ENCODE measurements around the gene STOML2. TPM values are rescaled to one million over a fixed set of nuclear protein-coding genes. Genes with fewer than 3 reads are reported as not detected.
"Not testable (repeated sequence)": the region's sequence is repeated elsewhere in the genome, so short reads cannot be mapped to it uniquely, and the experiment has no call there.

Gene STOML2
- total RNA-seq: 98.2 TPM

- Histone ChIP-seq H3K4me1 (peaks cover 21% of the 10 kb centered on the region), H3K36me3 (peaks cover 0 to 51% of the 10 kb centered on the region in 2 donors), H3K9me3 (no peaks in the 10 kb centered on the region), H3K4me3 (peak within 1 kb of the TSS; percentile 72 to 90), H3K27me3 (no peaks in the 10 kb centered on the region), H3K27ac (peak within 1 kb of the TSS; percentile 77)
- intact Hi-C loops (cut with DNase I): no loop called here
- DNase-seq (ENCODE audit: extremely low spot score in 2 of 2): peak in 1 of 2 donors; percentile 98
- TF ChIP-seq POLR2A (IDR thresholded peaks at IDR 0.05): peak in 1 of 2 donors; percentile 49
- TF ChIP-seq POLR2AphosphoS5 (IDR thresholded peaks at IDR 0.05; ENCODE audit: insufficient read depth in 1 of 2, low read depth in 1 of 2): peak; percentile 87 to 94
- TF ChIP-seq, protein P1, sequence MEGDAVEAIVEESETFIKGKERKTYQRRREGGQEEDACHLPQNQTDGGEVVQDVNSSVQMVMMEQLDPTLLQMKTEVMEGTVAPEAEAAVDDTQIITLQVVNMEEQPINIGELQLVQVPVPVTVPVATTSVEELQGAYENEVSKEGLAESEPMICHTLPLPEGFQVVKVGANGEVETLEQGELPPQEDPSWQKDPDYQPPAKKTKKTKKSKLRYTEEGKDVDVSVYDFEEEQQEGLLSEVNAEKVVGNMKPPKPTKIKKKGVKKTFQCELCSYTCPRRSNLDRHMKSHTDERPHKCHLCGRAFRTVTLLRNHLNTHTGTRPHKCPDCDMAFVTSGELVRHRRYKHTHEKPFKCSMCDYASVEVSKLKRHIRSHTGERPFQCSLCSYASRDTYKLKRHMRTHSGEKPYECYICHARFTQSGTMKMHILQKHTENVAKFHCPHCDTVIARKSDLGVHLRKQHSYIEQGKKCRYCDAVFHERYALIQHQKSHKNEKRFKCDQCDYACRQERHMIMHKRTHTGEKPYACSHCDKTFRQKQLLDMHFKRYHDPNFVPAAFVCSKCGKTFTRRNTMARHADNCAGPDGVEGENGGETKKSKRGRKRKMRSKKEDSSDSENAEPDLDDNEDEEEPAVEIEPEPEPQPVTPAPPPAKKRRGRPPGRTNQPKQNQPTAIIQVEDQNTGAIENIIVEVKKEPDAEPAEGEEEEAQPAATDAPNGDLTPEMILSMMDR (IDR thresholded peaks at IDR 0.05): no peak
Observed at GRCh38 chr9:35102769-35103659, at the start of gene STOML2. STOML2 (minus strand) TSS chr9:35103131; CDS start chr9:35103094, 37 bp downstream.

DNA sequence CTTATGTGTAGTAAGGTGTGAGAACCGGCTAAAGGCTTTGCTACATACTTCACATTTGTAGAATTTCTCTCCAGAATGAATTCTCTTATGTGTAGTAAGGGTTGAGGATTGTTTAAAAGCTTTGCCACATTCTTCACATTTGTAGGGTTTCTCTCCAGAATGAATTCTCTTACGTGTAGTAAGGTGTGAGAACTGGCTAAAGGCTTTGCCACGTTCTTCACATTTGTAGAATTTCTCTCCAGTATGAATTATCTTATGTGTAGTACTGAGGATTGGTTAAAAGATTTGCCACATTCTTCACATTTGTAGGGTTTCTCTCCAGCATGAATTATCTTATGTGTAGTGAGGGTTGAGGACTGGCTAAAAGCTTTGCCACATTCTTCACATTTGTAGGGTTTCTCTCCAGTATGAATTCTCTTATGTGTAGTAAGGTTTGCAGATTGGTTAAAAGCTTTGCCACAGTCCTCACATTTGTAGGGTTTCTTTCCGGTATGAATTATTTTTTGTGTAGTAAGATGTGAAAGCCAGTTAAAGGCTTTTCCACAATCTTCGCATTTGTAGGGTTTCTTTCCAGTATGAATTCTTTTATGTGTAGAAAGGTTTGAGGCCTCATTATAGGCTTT lies 45.1 kb upstream of the STOML2 start:
- H3K9me3 ChIP-seq; intact Hi-C loops (cut with DNase I); H3K27ac ChIP-seq: not testable (repeated sequence)

DNA sequence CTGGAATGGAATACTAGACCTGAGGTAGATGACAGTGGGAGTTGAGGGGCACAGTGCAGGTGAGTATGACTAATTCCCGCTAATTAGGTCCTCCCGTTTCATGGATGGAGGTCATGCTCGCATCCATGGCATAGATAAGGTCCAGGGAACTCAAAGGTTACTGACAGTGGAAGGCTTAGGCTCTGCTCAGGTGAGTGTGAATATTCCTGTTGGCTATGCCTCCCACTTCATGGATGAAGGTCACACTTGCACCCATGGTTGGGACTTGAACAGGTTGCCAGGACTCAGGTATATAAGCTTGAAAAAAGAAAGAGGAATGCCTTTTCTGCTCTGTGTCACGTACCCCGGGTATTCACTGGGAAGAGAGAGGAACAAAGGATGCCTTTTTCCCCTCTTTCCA lies 39.1 kb upstream of the STOML2 start:
- intact Hi-C loops (cut with DNase I): no loop called here
- Histone ChIP-seq H3K27ac (no peak overlapping the region), H3K36me3 (no peaks in the 10 kb centered on the region), H3K4me3 (no peak overlapping the region), H3K27me3 (no peaks in the 10 kb centered on the region), H3K4me1 (no peaks in the 10 kb centered on the region), H3K9me3 (peaks cover 14% of the 10 kb centered on the region)
- DNase-seq (ENCODE audit: extremely low spot score in 2 of 2): no peak
- TF ChIP-seq, protein P1 (IDR thresholded peaks at IDR 0.05): no peak
- TF ChIP-seq POLR2A (IDR thresholded peaks at IDR 0.05): no peak
- no peak for TF ChIP-seq POLR2AphosphoS5 (IDR thresholded peaks at IDR 0.05; ENCODE audit: insufficient read depth in 1 of 2, low read depth in 1 of 2)

More for the DNA sequence above, 45.1 kb upstream of the STOML2 start:
- not testable (repeated sequence) for H3K36me3 ChIP-seq; DNase-seq (ENCODE audit: extremely low spot score in 2 of 2); H3K27me3 ChIP-seq; H3K4me3 ChIP-seq; H3K4me1 ChIP-seq

- H3K4me3 ChIP-seq: no peak overlapping the region
- DNase-seq (ENCODE audit: extremely low spot score in 2 of 2): no peak
- TF ChIP-seq POLR2A (IDR thresholded peaks at IDR 0.05) (no peak), POLR2AphosphoS5 (IDR thresholded peaks at IDR 0.05; ENCODE audit: insufficient read depth in 1 of 2, low read depth in 1 of 2) (no peak)
- TF ChIP-seq, protein P1 (IDR thresholded peaks at IDR 0.05): no peak
- no peaks in the 10 kb centered on the region for H3K4me1 ChIP-seq
- intact Hi-C loops (cut with DNase I): no loop called here
- H3K27me3 ChIP-seq: no peaks in the 10 kb centered on the region
- no peaks in the 10 kb centered on the region for H3K36me3 ChIP-seq
- H3K27ac ChIP-seq: no peak overlapping the region
- peaks cover 14% of the 10 kb centered on the region for H3K9me3 ChIP-seq
Observed at GRCh38 chr9:35140093-35140492, 37.2 kb upstream of the STOML2 start.

GRCh38 chr9:35136866-35137265 lies 33.9 kb upstream of the STOML2 start:
- no peaks in the 10 kb centered on the region for H3K4me1 ChIP-seq
- TF ChIP-seq POLR2AphosphoS5 (IDR thresholded peaks at IDR 0.05; ENCODE audit: insufficient read depth in 1 of 2, low read depth in 1 of 2): no peak
- no peak overlapping the region for H3K27ac ChIP-seq
- H3K4me3 ChIP-seq: no peak overlapping the region
- no peak for DNase-seq (ENCODE audit: extremely low spot score in 2 of 2)
- no peaks in the 10 kb centered on the region for H3K36me3 ChIP-seq
- peaks cover 2% of the 10 kb centered on the region for H3K9me3 ChIP-seq
- intact Hi-C loops (cut with DNase I): no loop called here
- H3K27me3 ChIP-seq: no peaks in the 10 kb centered on the region

- no peaks in the 10 kb centered on the region for H3K27me3 ChIP-seq
- no peaks in the 10 kb centered on the region for H3K4me1 ChIP-seq
- no peak overlapping the region for H3K4me3 ChIP-seq
- no peaks in the 10 kb centered on the region for H3K9me3 ChIP-seq
- no peaks in the 10 kb centered on the region for H3K36me3 ChIP-seq
- H3K27ac ChIP-seq: no peak overlapping the region
- intact Hi-C loops (cut with DNase I): no loop called here
- DNase-seq (ENCODE audit: extremely low spot score in 2 of 2): no peak
- TF ChIP-seq POLR2A (IDR thresholded peaks at IDR 0.05) (no peak), POLR2AphosphoS5 (IDR thresholded peaks at IDR 0.05; ENCODE audit: insufficient read depth in 1 of 2, low read depth in 1 of 2) (no peak)
- TF ChIP-seq, protein P1 (IDR thresholded peaks at IDR 0.05): no peak
Observed at GRCh38 chr9:35135988-35136387, 33.1 kb upstream of the STOML2 start.
